ENCODE data around the gene YY2.

Gene YY2

GRCh38 chrX:21875013-21875412 lies 19.2 kb downstream of the YY2 start:
- no peak for DNase-seq

GRCh38 chrX:21881881-21882574 lies 26.2 kb downstream of the YY2 start:
- DNase-seq, result no peak

DNA sequence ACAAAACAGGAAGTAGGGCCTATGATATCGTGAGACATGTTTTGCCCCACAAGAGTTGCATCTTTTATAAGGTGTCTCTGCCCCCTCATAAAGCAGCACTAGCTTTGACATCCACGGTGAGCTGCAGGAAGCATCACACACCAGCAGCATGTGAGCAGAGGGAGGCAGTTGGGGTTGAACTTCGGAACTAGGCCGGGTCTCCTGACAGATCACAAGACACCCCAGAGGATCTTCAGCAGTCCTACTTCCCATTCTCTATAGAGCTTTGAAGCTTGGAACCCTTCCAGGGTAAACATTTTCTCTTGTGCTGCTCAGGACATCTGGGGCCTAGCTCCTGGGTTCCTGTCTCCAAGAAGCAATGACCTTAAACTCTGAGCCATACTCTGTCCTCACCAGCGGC lies 27.5 kb downstream of the YY2 start:
- peak; percentile 1 for DNase-seq

GRCh38 chrX:21885568-21885967 lies 29.8 kb downstream of the YY2 start:
- DNase-seq, result no peak

- DNase-seq, result no peak
Observed at GRCh38 chrX:21905313-21905712, 49.5 kb downstream of the YY2 start.

DNA sequence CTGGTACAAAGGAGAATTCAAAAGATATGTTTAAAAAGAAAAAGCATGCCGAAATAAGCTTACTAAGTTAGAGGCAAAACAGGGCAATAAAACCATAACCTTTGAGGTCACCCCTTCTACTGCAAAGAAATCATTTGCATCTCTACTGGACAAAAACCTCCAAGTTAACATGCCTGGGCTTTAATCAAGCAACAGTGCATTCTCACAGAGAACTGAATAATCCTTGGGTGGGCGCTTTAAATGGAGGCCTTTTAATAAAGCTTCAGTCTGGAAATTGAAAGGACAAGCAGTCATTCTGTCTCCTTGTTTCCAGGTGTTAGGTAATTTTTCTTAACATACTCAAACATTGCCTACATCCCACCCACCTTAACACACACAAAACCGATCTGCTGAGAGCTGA lies 50.2 kb downstream of the YY2 start:
- DNase-seq, result no peak

DNA sequence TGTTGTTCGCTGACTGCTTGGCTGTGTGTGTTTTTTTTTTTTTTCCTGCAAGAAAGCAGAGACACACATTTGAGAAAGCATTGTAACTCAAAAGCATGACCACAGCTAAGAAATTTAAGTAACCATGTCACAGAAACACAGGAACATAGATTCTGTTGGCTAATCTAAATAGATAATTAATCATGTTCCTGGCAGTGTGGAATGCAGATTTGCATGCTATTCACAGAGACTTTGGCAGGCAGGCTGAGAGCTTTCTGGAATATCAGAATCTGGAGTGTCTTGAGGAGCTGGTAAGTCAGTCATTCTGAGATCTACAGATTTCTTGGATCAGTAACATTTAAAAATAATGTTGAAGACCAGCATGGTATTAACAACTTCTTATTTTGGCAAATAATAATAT lies 51.5 kb downstream of the YY2 start:
- no peak for DNase-seq

Data from NCI-H2171 treated with DMSO at 0.1 percent for 48 hours (cell line).